Glutamatergic neuron (in vitro differentiated cells): ENCODE results near the gene EPHX1. TPM values are rescaled to one million over a fixed set of nuclear protein-coding genes. Genes with fewer than 3 reads are reported as not detected.

ENCODE experiments used
- DNase-seq: peaks from one replicate; pipeline ENCODE4 v3.0.0; 2022
- H3K27ac Mint-ChIP-seq: one replicate; pipeline ENCODE4 v1.8.0; 2020; ENCODE audit warnings: mild to moderate bottlenecking, mixed read lengths, inconsistent platforms; ENCODE audit not compliant: unreplicated experiment
- H3K27me3 Mint-ChIP-seq: one replicate; pipeline ENCODE4 v1.8.0; 2020; ENCODE audit warnings: mild to moderate bottlenecking, moderate library complexity, mixed read lengths, inconsistent platforms; ENCODE audit not compliant: unreplicated experiment
- H3K36me3 Mint-ChIP-seq: one replicate; pipeline ENCODE4 v1.8.0; 2020; ENCODE audit warnings: mild to moderate bottlenecking, mixed read lengths, inconsistent platforms; ENCODE audit not compliant: unreplicated experiment
- H3K4me1 Mint-ChIP-seq: one replicate; pipeline ENCODE4 v1.8.0; 2020; ENCODE audit warnings: mild to moderate bottlenecking, low read depth, mixed read lengths, inconsistent platforms; ENCODE audit not compliant: unreplicated experiment
- H3K4me3 Mint-ChIP-seq: one replicate; pipeline ENCODE4 v1.8.0; 2020; ENCODE audit warnings: mild to moderate bottlenecking, mixed read lengths, inconsistent platforms; ENCODE audit not compliant: unreplicated experiment
- H3K9me3 Mint-ChIP-seq: one replicate; pipeline ENCODE4 v1.8.0; 2020; ENCODE audit warnings: mild to moderate bottlenecking, moderate library complexity, mixed read lengths, inconsistent platforms; ENCODE audit not compliant: unreplicated experiment
- CTCF ChIP-seq: fragments of 200-600 bp; sonication (generic); IDR thresholded peaks from one replicate; pipeline ENCODE4 v1.5.0; 2021; ENCODE audit not compliant: partially characterized antibody, unreplicated experiment
- total RNA-seq: library from RNA; stranded (reverse); fragmentation: NEBNext Ultra II Directional; extraction: Animal tissue kit (Norgen Biotek cat#: 25700); gene quantifications from one replicate; pipeline ENCODE4 v1.2.1, GENCODE V29; 2021; ENCODE audit not compliant: unreplicated experiment

EPHX1 gene
- total RNA-seq, 1 donor from 2014 or later, result 60.4 TPM

DNA sequence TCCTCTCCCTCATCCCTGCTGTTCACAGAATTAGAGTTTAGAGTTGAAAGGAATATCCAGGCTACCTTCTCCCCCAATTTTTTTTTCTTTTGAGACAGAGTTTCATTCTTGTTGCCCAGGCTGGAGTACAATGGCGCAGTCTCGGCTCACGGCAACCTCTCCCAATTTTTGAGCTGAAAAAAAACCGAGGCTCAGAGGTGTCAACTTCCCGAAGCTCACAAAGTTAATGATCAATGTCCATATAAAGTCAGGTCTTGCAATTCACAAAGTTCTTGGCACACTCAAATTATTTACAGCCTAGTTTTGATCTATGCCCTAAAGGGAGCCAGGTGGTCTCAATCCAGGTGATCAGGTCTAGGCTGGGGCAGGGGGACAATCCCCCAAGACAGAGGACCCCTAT lies 79.8 kb downstream of the EPHX1 start:
- H3K4me3 Mint-ChIP-seq, result no peak overlapping the region
- no peak for TF ChIP-seq CTCF
- peaks cover 14% of the 10 kb centered on the region for H3K9me3 Mint-ChIP-seq
- H3K27ac Mint-ChIP-seq, result no peak overlapping the region
- peaks cover 2% of the 10 kb centered on the region for H3K27me3 Mint-ChIP-seq
- DNase-seq, result no peak
- H3K36me3 Mint-ChIP-seq, result no peaks in the 10 kb centered on the region
- peaks cover 15% of the 10 kb centered on the region for H3K4me1 Mint-ChIP-seq

DNA sequence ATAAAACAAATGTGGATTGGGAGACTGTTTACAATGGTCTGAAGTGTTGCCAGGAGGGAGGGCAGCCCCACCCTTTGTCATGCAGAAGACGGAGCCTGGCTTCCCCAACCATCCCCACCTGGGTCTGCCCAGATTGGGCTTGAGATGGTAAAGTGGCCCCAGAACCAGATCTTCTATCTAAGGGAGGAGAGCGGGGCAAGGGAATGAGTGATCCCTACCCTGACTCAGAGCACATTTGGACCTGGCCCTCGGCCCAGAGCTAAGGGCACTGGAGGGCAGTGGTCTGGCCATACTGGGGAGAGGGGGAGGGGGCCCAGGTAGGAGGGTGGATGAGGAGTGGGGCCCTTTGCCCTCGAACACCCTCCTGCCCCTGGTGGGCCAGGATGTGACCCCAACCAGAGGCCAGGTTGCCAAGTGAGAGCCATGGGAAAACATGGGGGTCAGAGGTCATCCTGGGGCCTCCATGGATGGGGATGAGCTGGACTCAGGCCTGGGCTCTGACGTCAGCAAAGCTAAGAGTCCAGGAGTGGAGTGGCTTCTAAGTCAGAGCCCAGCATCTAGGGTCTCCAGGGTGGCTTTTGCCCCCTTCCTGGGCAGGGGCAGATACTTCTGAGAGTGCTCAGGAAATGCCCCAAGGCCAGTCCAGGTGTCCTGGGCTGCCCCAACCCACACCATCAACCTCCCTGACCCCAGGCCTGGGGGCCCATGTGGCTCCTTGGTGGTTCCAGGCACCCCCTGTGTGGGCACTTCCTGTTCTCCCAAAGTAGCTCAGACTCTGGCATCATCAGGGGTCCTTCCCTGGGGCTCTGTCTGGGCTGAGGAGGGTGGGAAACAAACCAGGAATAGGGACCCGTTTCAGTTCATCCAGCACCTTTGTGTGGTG lies 80.7 kb downstream of the EPHX1 start:
- Mint-ChIP-seq H3K27ac (no peak overlapping the region), H3K27me3 (peaks cover 2% of the 10 kb centered on the region), H3K4me1 (peaks cover 15% of the 10 kb centered on the region), H3K9me3 (peaks cover 14% of the 10 kb centered on the region), H3K36me3 (no peaks in the 10 kb centered on the region), H3K4me3 (no peak overlapping the region)
- no peak for TF ChIP-seq CTCF
- no peak for DNase-seq

GRCh38 chr1:225891229-225891972 lies 81.5 kb downstream of the EPHX1 start:
- Mint-ChIP-seq H3K27me3 (peaks cover 2% of the 10 kb centered on the region), H3K36me3 (no peaks in the 10 kb centered on the region), H3K27ac (no peak overlapping the region), H3K4me3 (no peak overlapping the region), H3K4me1 (peaks cover 15% of the 10 kb centered on the region), H3K9me3 (peaks cover 14% of the 10 kb centered on the region)
- TF ChIP-seq CTCF, result no peak
- no peak for DNase-seq

GRCh38 chr1:225892307-225892706 lies 82.4 kb downstream of the EPHX1 start:
- no peak for TF ChIP-seq CTCF
- Mint-ChIP-seq H3K4me3 (no peak overlapping the region), H3K9me3 (peaks cover 10% of the 10 kb centered on the region), H3K4me1 (peaks cover 11% of the 10 kb centered on the region), H3K27me3 (no peaks in the 10 kb centered on the region), H3K36me3 (no peaks in the 10 kb centered on the region), H3K27ac (no peak overlapping the region)
- DNase-seq, result no peak

Other genes starting within 250 kb of the EPHX1 start
- gene ENAH, start 157.0 kb upstream of the EPHX1 start, total RNA-seq, result 265 TPM
- gene SRP9, start 32.3 kb upstream of the EPHX1 start, total RNA-seq, result 364 TPM
- gene TMEM63A, start 72.3 kb downstream of the EPHX1 start, total RNA-seq, result 1.1 TPM
- 2.3 TPM for gene LEFTY1, start 79.0 kb downstream of the EPHX1 start, total RNA-seq
- 36.6 TPM for gene PYCR2, start 114.1 kb downstream of the EPHX1 start, total RNA-seq
- gene LEFTY2, start 131.1 kb downstream of the EPHX1 start, total RNA-seq, result 5.0 TPM
- 19.6 TPM for gene SDE2, start 189.2 kb downstream of the EPHX1 start, total RNA-seq